ENCODE results near the gene ZP3. TPM values are rescaled to one million over a fixed set of nuclear protein-coding genes. Genes with fewer than 3 reads are reported as not detected.
A peak's percentile ranks its signal among the peaks of the same experiment; 100 is the strongest.
"Not testable (repeated sequence)": the region's sequence is repeated elsewhere in the genome, so short reads cannot be mapped to it uniquely, and the experiment has no call there.

Gene ZP3
- total RNA-seq, 1 donor from 2014 or later = 1.2 TPM

DNA sequence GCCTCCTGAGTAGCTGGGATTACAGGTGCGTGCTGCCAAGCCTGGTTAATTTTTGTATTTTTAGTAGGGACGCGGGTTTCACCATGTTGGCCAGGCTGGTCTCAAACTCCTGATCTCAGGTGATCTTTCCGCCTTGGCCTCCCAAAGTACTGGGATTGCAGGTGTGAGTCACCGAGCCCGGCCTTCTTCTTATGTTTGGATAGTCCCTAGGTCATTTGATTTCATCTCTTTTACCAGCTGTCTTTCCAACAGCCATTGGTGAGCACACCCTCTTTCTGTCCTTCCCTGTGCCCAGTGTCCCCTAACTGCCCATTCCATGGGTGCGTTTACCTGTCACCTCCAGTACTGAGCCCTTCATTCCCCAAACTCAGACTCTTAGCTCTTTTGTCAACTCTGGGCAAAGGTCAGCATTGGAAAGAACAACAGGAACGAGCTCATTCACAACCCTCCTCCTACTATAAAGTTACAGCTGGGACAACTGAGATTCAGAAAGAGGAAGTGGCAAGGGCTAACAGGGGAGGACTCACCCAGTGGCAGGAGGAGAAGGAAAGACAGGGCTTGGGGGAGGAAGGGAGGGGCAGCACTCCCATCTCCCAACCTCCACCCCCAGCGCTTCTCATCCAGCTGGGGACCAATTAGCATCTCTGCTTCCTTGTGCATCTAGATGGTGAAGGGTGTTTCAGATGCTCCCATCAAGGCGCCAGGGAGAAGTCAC lies 20.8 kb upstream of the ZP3 start:
- FAIRE-seq (no peak), DNase-seq (ENCODE audit: low spot score in 2 of 2) (peak in 1 of 2 donors; percentile 33)

DNA sequence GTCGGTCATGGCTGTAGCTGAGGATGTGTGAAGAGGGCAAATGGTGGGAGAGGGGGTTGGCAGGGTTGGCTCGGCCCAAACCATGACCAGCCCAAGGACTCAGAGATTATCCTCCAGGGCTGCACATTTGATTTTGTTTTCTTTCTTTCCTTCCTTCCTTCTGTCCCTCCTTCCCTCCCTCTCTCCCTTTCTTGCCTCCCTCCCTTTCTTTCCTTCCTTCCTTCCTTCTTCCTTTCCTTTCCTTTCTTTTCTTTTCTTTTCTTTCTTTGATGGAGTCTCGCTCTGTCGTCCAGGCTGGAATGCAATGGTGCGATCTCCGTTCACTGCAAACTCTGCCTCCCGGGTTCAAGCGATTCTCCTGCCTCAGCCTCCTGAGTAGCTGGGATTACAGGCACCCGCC lies 19.0 kb upstream of the ZP3 start:
- DNase-seq (ENCODE audit: low spot score in 2 of 2) (no peak), FAIRE-seq (no peak)

DNA sequence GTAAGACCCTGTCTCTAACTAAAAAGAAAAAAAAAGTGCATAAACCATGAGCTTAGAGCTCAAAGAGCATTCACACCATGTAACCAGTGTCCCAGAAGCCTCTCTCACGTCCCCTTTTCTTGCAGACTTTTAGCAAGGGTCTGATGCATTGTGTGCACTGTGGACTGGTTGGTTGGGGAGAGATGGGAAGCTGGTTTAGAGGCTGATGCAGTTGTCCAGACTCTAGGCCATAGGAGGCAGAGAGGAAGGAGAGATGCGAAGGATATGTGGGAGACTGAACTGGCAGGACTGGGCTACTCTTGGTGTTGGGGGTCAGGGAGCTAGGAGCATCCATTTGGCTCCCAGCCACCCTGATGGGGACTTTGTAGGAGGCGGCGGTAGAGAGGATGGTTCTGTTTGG lies 17.0 kb upstream of the ZP3 start:
- no peak for FAIRE-seq
- no peak for DNase-seq (ENCODE audit: low spot score in 2 of 2)

DNA sequence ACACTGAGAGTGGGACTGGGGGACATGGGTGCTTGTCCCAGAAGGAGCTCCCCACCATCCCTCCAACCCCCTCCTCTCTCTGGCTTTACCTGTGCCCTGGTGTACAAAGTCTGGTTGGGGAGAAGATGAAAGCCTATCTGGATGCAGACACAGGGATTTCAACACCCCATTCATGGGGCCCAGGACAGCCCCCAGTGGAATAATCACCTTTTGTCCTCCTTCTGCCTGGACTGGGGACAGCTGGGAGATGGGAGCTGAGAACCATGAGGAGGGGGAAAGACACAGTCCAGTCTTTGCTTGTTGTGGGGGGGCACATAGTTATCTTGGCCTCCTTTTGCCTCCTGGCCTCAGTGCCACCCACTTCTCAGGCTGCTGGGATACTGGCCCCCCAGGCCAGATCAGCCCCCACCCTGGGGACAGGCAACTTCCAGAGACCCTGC lies 16.6 kb upstream of the ZP3 start:
- DNase-seq (ENCODE audit: low spot score in 2 of 2) (no peak), FAIRE-seq (no peak)

DNA sequence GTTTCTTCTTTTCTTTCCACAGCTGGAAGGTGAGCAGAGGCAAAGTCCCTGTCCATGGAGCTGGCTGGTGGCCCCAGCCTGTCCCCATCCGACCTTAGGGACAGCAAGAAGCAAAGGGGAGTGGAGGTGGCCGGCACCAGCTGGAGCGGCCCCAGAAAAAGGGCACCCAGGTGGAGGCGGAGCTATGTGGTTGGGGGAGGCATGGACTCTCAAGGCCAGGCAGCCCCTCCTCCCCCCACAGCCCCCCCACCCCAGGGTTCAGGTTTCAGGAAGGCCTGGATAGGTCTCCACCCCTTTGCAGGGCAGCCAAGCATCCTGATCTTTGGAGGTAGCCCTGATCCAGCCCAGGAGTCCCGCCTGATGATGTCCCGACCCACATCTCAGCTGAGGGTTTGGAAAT lies 15.2 kb upstream of the ZP3 start, which contains the start of gene SSC4D:
Gene SSC4D (minus strand): TSS at position 161 of the 400 bp plus-strand sequence. CDS start 5,258 bp downstream, outside the sequence.
- FAIRE-seq (no peak), DNase-seq (ENCODE audit: low spot score in 2 of 2) (no peak)

DNA sequence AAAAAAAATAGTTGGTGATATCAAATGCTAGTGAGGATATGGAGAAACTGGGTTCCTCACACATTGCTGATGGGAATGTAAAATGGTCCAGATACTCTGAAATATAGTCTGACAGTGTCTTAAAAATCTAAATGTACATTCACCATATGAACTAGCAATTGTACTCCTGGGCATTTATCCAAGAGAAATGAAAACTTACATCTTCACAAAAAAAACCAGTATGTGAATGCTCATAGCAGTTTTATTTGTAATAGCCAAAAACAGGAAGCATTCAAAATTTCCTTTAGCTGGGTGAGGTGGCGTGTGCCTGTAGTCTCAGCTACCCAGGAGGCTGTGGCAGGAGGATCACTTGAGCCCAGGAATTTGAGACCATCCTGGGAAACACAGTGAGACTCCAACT lies 13.1 kb upstream of the ZP3 start:
- FAIRE-seq (no peak), DNase-seq (ENCODE audit: low spot score in 2 of 2) (no peak)

DNA sequence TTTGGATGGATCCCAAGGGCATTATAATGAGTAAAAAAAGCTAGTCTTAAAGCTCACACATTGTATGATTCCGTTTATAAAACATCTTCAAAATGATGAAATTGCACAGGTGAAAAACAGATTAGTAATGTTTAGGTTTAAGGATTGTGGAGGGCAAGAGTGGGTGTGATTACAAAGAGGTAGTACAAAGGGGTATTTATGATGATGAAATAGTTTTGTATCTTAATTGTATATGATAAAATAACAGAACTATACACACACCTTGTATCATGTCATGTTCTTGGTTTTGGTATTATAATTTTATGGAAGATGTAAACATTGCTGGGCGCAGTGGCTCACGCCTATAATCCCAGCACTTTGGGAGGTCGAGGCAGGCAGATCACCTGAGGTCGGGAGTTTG lies 12.5 kb upstream of the ZP3 start:
- FAIRE-seq (no peak), DNase-seq (ENCODE audit: low spot score in 2 of 2) (no peak)

DNA sequence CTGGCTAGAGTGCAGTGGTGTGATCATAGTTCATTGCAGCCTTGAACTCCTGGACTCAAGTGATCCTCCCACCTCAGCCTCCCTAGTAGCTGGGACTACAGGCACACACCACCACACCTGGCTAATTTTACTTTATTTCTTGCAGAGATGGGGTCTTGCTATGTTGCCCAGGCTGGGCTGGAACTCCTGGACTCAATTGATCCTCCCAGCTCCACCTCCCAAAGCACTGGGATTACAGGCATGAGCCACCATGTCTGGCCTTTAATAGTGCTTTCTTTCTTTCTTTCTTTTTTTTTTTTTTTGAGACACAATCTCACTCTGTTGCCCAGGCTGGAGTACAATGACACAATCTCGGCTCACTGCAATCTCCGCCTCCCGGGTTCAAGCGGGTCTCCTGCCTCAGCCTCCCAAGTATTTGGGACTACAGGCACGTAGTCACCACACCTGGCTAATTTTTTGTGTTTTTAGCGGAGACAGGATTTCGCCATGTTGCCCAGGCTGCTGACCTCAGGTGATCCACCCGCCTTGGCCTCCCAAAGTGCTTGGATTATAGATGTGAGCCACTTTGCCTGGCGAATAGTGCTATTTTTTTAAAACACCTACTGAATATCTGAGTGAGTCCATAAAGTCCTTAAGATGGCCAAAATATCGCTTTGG lies 7.0 kb upstream of the ZP3 start:
- not testable (repeated sequence) for FAIRE-seq

DNA sequence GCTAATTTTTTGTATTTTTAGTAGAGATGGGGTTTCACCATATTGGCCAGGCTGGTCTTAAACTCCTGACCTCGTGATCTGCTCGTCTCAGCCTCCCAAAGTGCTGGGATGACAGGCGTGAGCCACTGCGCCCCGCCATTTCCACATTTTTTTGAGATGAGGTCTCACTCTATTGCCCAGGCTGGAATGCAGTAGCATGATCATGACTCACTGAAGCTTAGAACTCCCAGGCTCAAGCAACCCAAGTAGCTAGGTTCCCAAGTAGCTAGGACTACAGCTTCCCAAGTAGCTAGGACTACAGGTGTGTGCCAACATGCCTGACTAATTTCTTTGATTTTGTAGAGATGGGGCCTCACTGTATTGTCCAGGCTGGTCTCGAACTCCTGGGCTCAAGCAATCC lies 3.7 kb upstream of the ZP3 start:
- not testable (repeated sequence) for FAIRE-seq; DNase-seq (ENCODE audit: low spot score in 2 of 2)

More for the DNA sequence above, 7.0 kb upstream of the ZP3 start:
- not testable (repeated sequence) for DNase-seq (ENCODE audit: low spot score in 2 of 2)

DNA sequence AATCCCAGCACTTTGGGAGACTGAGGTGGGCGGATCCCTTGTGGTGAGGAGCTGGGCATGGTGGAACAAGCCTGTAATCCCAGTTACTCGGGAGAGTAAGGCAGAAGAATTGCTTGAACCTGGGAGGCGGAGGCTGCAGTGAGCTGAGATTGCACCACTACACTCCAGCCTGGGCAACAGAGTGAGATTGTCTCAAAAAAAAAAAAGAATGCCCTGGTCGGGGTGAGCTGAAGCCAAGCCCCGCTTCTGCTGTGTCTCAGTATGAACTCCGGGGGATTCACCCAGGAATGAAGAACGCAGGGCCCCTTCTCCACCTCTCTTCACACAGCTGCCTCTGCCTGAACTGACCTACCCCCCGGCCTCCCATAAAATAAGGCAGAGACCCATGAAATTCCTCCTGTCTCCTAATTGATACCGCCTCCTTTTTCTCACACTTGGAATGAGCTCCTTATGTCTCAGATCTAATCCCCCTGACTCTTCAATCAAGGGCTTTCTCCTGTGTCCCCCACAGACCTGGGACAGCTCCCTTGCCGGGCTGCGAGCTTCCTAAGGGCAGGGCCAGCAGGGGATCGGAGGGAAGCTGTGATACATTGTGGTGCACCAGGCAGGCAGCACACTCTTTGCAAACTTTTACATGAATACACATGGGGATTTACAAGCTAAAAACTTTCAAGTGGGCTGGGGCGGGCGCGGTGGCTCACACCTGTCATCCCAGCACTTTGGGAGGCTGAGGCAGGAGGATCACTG lies 911 bp upstream of the ZP3 start:
- no peak for FAIRE-seq
- DNase-seq (ENCODE audit: low spot score in 2 of 2) = no peak

DNA sequence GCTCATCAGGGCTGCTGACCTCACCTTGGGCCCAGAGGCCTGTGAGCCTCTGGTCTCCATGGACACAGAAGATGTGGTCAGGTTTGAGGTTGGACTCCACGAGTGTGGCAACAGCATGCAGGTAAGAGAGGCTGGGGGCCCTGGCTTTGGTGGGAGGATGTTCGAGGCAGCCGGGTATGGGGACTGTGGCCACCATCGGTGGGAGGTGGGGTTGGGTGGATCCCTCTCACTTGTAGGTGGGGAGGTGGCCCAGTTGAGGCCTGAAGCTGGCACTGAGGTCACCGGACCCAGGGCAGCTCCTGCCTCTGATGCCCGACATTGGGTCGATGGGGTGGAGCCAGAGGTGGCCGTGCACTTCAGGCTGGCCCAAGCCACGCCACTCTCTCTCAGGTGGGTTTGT lies 406 bp downstream of the ZP3 start:
- FAIRE-seq = no peak
- no peak for DNase-seq (ENCODE audit: low spot score in 2 of 2)

DNA sequence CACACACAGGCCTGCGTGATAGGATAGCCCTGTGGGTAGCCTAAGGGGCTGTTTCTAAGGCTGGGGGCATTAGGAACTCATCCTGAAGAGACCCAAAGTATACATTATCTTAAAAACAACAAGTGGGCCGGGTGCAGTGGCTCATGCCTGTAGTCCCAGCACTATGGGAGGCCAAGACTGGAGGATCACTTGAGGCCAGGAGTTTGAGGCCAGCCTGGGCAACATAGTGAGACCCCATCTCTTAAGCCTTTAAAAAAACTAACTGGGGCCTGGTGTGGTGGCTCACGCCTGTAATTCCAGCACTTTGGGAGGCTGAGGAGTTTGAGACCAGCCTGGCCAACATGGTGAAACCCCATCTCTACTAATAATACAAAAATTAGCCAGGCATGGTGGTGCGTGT lies 808 bp downstream of the ZP3 start:
- FAIRE-seq; DNase-seq (ENCODE audit: low spot score in 2 of 2): not testable (repeated sequence)

DNA sequence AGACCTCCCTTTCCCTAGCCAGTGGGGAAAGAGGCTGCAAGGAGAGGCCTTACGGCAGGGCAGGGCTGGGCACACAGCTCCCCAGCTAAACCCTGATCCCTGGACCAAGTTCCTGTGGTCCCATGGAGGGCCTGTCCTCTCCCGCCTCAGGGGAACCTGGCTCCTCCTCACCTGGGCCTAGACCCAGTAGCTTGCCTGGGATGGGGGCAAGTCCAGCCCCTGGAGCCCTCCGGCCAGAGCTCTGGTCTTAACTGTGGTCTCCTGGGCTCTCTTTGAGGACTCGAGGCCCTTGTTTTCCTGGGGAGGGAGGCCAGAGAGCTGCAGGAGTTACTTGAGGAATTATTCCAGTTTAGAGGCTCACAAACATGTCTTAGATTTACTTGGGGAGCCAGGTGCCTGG lies 1.5 kb downstream of the ZP3 start:
- FAIRE-seq = no peak

DNA sequence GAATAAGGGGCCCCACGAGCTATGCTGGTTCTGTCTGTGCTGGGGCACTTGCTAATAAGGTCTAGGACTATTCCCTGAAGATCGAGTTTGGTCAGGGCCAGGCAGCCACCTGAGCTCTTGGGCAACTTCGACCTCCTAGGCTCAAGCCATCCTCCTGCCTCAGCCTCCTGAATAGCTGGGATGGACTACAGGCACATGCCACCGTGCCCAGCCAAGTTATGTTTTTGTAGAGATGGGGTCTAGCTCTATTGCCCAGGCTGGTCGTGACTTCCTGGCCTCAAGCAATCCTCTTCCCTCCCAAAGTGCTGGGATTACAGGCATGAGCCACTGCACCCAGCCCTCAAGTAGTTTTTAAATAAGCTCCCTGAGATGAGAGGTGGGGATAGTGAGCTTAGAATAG lies 2.9 kb downstream of the ZP3 start:
- FAIRE-seq (no peak), DNase-seq (ENCODE audit: low spot score in 2 of 2) (no peak)

More for the DNA sequence above, 1.5 kb downstream of the ZP3 start:
- DNase-seq (ENCODE audit: low spot score in 2 of 2) = no peak

DNA sequence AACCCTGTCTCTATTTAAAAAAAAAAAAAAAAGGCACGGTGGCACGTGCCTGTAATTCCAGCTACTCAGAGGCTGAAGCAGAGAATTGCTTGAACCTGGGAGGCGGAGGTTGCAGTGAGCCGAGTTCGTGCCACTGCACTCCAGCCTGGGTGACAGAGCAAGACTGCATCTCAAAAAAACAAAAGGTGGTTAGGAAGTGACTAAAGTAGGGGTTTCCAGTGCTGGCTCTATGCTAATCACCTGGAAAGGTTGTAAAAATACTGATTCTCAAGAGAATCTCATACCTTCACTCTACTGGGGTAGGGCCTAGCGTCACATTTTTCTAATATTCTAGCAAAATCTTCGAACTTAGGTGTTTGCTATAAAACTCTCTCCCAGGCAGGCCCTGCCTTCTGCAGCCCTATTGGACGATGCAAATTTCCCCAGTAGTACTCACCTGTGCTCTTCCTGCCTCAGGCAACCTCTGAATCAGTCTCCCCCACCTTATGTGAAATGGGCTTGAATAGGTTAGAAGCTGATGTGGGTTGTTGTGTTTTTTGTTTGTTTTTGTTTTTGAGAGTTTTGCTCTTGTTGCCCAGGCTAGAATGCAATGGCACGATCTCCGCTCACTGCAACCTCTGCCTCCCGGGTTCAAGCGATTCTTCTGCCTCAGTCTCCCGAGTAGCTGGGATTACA lies 3.5 kb downstream of the ZP3 start:
- FAIRE-seq (no peak), DNase-seq (ENCODE audit: low spot score in 2 of 2) (no peak)

DNA sequence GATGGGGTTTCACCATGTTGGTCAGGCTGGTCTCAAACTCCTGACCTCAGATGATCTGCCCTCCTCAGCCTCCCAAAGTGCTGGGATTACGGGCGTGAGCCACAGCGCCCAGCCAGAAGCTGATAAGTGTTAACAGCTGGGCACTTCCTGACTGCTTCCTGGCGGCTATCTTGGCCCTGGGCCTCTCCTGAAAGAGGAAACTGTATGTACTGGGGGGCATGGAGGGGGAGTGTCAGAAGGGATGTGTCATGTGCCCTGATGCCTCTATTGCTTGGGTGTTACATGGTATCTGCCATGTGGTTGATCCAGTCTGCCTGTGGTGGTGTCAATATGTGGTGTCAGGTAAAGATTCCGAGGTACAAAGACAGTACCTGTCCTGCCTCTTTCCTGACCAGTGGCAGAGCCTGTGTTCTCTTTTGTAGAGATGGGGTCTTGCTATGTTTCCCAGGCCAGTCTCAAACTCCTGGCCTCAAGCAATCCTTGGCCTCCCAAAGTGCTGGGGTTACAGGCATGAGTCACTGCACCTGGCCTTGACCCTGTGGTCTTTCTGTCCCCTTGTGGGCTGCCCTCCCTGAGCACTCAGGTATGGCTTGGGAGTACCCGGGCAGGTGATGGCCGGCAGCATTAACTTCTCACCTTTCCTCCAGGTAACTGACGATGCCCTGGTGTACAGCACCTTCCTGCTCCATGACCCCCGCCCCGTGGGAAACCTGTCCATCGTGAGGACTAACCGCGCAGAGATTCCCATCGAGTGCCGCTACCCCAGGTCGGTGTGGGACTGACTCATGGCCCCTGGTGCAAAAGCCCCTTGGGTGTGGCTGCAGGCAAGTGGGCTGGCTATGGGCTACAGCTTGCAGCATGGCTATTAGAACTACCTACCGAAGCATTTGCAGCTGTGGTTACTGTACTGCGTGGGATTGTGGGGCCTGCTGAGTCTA lies 4.4 kb downstream of the ZP3 start:
- FAIRE-seq (no peak), DNase-seq (ENCODE audit: low spot score in 2 of 2) (peak in 1 of 2 donors; percentile 14)

DNA sequence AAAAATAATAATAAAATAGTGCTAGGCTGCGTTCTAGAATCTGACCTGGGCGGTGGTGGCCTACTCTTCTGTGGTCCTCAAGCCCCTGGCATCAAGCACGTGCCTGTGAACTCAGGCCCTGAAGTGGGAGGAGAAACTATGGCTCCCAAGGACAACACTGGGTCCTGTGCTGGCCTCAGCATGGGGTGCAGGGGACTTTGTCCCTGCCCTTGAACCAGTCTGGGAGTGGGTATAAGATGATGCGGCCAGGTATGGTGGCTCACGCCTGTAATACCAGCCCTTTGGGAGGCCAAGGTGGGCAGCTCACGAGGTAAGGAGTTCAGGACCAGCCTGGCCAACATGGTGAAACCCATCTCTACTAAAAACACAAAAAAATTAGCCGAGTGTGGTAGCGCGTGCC lies 5.5 kb downstream of the ZP3 start:
- DNase-seq (ENCODE audit: low spot score in 2 of 2) = no peak
- FAIRE-seq = no peak

DNA sequence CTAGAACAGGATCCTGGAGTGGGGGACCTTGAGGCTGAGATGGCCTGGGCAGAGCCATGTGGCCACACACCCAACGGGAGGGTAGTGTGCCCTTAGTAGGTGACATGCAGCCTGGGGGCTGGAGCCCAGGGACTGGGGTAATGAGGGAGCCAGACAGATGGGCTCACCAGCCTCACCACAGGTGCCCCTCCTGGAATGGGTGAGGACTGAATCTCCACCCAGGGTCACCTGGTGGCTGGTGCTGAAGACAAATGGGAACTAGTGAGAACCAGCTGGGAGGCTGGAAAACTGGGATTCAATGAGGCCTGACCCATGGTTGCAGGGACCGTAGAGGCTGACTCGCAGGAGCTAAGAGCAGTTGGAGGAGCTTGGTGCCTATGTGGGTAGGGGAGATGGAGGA lies 6.1 kb downstream of the ZP3 start:
- DNase-seq (ENCODE audit: low spot score in 2 of 2) (no peak), FAIRE-seq (no peak)

DNA sequence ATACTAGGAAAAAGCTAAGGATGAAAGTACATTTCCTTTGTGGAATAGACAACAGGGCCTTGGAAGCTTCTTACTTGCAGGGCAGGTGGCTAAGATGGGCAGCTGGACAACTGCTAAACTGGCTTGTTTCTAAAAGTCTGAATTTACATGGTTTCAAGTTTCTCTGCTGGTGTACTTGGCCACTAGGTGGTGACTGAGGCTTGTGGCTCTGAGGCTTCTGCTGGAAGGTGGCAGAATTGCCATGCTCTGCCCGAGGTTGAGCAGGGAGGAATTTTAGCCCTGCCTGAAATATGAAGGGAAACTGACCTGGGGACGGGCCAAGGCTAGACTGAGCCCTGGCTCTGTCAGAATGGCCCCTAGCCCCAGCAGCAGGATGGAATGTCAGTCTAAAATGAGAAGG lies 13.1 kb downstream of the ZP3 start:
- not testable (repeated sequence) for FAIRE-seq; DNase-seq (ENCODE audit: low spot score in 2 of 2)

All from frontal cortex (tissue), 4 donors.